Measurements from ENCODE around the gene LAMP5.

Gene LAMP5

DNA sequence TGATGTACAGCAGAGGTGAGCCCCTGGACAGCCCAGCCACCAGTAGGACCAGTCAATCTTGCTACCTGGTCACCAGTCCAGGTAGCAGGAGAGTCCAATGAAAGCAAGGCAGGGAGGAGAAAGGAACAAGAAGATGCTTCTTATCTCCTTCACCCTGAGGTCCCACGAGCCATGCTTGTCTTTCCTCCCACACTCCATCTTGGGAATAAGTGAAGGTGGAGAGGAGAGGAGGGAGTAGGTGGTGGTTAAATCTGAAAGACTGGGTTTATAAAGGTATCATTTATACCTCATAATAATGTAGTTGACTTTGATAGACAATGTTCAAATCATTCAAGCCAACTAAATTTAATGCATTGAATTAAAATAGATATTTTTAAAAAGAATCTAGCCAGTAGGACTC is 35.9 kb downstream of the LAMP5 start:
- ATAC-seq = no peak

DNA sequence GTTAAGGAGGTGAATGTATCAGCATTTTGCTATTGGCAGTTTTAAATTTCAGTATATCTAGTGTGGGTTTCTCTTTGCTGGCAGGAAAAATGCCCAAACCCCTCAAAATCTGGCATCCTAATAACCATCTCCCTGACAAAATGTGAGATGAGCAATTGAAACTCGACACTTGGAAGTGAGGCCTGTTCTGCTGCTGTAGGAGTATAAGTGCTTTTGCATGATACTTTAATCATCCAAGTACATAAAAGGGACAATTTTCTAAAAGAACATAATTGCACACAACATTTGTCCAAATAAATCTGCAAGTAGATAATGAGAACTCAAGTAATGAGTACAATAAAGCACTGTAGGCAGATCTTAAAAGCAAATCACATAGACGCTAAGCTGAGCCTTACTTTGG is 36.5 kb downstream of the LAMP5 start:
- no peak for ATAC-seq

DNA sequence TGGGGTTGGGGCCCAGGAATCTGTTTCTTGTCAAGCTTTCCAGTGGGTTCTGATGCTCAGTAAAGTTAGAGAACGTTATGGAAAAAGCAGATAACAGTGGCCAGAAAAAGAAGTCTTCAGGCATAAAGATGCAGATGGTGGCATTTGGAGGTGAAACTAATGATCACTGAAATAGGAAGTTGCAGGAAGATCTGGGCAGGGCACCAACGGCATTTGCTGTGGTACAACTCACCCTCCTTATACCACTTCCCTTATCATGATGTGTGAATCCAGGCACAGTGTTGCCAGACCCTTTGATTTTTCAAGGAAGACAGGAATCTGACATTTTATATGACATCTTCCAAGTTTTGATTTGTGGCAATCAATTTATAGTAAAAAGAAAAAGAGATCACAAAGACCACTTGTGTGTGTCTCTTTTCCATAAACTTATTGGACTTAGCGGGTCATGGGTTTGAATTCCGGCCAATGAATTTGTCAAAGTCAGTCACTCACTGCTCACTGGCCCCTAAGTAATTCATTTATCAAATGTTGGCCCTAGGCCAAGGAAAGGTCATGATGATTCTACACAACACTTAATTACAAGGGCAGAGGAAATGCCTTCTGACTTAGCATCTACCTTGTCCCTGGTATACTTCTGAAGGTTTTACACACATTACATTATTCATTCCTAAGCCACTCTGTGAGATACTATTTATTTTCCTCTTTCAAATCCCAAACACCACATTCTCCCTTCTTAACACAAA is 37.6 kb downstream of the LAMP5 start:
- no peak for ATAC-seq

DNA sequence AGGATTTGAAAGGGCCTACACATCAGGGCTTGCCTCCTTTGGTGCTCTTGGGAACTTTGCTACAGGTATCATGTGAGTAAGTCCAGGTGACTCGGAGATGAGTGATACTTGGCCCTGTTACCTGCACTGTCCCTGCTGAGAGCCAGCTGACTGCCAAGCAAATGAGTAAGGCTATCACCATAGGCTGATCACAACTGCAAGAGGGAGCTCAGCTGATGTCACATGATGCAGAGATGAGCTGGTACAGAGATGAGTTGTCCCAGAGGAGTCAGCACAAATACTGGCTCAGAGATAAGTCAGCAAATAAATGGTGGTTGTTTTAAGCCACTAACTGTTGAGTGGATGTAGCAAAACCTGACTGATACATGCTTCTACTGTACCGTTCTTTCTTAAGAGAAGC is 41.4 kb downstream of the LAMP5 start:
- no peak for ATAC-seq

DNA sequence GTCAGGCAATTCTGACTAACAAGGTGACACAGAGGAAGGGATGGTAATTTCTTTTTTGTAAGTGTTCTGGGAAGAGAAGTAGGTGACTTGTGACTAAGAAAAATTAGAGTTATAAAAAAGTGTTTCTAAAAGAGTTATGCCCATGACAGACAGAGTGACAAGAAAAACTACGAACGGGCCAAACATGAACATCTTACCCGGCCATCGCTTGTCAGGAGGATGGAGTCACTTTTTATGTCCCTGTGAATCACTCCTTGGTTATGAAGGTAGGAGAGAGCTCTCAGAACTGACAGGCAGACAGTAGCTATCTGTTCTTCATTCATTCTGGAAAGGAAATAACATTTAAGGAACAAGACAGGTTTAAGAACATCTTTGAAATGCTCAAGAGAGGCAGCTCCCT is 43.0 kb downstream of the LAMP5 start:
- ATAC-seq = no peak

DNA sequence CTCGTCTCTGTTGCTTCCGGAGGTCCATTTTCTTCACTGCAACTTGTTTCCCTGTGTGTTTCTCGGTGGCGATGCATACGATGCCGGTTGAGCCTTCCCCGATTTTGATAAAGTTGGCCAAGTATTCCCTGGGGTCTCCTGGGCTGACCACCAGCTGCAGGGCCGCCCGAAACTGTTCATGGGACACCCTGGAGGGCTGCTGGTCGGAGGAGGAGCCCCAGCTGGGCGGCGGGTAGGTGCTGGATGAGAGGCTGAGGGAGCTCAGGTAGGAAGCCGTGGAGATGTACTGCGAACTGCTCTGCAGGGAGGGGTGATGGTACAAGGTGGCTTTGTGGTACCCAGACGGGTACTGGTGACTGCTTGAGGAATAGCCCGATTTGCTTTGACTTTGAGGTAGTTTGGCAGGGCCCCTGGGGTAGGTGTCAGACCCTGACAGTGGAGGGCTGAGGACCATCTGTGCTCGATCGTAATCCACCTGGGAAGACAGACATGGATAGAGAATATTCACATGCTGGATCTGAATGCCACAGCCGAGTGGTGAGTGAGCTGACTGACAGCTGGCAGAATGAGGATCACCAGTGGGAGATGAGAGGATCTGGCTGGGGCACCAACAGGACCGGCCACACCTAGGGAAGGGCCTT is 51.6 kb downstream of the LAMP5 start:
- ATAC-seq = no peak

DNA sequence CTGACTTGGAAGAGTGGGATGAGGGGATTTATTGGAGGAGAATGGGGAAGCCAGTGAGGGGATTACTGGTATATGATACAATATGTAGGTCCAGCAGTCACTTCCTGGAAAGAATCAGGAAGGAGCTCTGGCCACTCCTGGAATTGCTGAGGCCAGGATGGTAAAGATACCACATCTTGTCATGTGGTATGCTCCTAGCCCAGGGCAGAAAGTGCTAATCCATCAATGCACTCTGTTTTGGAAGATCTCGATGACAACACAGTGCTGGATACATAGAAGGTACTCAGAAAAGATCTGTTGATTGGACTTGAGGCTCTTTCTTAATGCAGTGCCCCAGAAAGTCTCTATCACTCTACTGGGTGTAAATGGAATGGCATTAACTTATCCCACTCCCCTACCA is 52.6 kb downstream of the LAMP5 start:
- ATAC-seq = no peak

DNA sequence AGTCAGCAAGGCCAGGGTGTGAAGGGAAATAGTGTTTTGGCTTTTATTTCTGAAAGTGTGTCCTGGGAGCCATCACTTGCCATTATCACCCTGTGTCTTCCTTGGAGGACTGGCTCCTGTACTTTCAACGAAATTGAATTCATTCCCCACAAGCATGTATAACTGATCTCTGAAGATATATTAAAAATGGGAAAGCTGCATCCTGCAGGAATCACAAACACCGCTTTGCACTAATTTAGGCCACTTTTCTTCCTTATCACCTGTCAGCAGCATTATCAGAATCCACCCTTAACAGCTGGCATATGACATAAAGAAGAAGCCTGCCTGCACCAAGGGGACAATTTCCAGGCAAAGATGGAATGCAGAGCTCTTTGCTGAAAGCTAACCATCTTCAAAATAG is 56.2 kb downstream of the LAMP5 start:
- no peak for ATAC-seq

DNA sequence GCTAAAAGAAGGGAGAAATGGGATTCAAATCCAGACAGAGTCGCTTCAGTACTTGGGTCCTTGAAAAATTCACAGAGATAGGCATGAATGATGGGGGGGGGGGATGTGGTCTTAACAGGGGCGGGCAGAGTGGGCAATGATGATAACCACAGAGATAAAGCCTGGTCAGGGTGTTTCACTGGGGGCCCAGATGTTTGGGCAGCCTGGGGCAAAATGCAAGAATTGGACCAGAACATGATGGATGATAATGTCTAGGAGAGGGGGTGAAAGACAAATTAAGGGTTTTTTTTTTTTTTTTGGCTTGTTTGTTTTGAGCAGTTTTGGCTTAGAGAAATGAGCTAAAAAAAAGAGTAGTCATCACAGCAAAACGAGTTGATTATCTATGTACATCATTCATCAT is 57.4 kb downstream of the LAMP5 start:
- no peak for ATAC-seq

DNA sequence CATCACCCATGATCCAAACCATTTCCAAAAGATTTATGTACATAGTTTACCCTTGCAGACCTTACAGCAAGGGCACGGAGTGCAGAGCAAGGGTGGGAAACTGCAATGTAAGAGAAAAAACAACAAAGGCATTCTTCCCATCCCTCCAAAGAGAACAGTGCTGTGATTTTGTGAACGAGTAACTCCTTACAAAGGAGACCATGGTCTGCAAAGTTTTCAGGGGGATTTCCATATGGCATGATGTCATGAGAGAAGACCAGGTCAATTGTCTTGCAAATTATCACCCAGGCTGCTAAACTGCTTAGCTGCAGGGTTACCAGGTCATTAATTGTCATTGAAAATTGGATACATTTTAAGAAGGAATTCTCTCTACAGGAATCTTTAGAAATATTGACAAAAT is 58.3 kb downstream of the LAMP5 start:
- no peak for ATAC-seq

DNA sequence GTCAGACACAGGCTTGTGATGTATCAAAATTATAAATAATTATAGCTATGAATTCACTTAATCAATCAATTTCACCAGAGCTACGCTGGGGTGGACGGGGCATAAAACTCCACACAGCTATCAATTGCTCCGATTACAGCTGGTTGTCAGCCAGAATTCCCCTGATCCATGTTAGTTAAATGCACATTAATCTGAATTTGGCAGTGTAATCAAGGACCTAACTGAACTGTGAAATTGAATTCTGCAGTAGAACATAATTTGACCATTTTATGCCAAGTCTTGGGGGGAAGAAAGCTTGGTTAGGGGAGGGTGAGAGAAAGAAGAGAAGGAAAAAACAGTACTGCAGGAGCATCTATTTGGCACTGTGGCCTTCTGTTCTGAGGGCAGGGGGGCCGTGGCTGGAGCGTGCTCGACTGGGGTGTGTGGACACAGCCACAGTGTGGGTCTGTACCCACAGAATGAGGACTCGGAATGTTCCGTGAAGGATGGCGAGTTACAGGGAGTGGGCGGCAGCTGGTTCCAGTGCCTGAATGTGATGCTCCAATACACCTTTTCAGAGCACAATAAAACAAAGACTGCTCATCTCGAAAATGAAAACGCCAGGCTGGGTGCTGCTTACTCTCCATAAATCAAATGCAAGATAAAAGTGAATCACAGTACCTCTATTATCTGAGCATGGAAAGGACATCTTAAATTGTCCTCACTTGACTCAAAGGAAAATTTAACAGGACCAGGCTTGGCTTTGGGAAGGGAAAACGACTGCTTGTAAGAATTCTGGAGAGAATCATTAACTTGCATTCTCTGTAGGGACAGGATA is 59.2 kb downstream of the LAMP5 start:
- ATAC-seq = no peak

DNA sequence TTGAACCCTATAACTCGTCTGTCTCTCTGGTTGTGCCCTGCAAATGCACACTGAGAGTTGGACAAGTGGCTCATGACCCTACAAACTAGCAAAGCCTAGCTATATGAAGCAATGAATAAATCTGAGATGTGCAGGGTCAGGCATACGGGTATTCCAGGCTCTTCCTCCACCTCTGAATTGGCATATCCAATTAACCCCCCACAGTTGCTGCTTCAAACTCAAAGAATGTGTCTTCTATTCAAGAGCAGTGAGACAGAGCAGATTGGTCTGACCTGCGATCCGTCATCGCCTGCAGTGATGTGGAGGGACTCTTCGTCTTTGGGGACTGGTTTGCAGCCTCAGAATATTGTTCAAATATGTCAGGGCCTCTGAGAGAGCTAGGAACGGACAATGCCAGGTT is 59.8 kb downstream of the LAMP5 start:
- ATAC-seq = no peak

DNA sequence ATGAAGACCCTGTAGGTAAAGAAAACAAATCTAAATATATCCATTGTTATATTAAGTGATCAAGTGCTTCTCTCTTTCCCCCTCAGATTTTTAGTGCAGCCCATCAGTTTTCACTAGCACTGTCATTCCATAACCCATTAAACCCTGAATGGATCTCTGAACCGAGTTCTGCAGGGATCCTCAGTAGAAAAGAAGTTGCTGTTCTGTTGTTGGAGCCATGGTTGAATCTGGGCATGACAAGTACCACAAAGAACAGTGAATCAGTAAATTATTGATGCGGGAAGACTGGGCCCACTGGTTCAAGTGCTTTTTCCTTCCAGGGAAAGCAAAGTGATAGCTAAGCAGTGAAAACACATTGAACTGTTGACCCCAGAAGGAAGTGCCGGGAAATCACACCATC is 60.4 kb downstream of the LAMP5 start:
- no peak for ATAC-seq

DNA sequence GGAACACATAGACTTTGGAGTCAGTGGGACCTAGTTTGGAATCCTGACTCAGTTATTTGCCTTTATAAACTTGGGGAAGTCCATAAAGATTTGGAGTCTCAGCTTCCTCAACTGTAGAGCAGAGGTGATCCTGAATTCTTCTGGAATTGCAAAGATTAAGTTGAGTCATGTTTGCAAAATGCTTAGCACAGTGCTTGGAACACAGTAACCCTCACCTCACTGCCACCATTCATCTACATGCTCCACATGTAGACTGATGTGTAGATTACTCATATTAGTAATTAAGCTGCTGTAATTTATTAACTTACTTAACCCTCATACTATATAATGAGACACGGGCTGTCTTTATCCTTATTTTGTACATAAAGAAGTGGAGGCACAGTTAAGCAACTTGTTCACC is 61.4 kb downstream of the LAMP5 start:
- no peak for ATAC-seq

DNA sequence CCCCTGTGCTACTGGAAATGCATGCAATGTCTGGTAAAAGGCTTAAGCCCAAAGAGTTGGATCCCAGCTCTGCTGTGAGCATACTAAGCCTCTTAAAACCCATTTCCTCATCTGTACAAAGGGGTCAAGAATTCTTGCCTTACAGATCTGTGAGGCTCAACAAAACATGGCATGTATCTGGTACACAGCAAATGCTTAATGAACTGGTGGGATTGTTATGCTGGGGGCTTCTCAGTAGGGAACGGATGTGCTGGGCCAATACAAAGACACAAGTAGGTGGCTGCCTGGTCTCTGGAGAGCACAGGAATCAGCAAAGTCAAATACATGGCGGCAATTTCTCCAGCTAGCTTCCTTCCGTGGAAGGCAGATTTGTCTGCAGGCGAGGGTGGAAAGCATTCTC is 62.3 kb downstream of the LAMP5 start:
- ATAC-seq = no peak

DNA sequence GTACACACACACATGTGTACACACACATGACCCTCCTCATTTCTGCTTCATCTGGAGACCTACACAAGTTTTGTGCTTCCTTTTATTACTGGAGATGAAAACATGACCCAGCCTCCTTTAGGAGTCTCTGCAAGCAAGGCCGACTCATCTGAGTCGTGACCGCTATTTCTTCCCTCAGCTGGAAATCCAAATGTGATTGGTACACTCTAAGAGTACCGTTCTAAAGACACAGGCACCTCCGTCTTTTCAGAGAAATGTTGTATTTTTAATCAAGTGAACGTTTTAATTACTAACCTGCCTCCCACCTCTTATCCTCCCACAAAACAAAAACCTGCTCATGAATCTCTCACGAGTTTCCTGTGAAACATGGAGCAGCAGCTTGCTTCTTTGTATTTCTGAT is 63.0 kb downstream of the LAMP5 start:
- no peak for ATAC-seq

DNA sequence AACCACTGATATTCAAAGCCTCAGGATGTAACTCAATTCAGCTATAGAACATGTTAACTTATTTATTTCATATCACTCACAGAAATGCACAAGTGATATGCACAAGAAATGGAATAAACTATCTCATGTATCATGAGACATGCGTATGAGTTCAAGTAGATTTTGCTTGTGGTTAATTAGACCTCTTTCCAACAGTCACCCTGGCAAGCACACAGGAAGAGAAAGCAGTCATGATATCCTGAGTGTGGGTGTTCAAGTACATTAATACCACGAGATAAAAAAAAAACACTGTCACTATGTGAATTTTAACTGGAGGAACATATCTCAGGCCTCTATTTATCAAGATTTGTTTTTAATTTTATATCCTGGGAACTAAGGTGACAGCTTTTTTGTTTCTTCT is 64.2 kb downstream of the LAMP5 start:
- ATAC-seq = no peak
